Measurements from ENCODE around the gene STX11.
A peak's percentile ranks its signal among the peaks of the same experiment; 100 is the strongest.

STX11 gene

GRCh38 chr6:144195671-144196270 lies 45.5 kb downstream of the STX11 start:
- Mint-ChIP-seq H3K4me1 (ENCODE audit: low read depth) (no peaks in the 10 kb centered on the region), H3K9me3 (peaks cover 30% of the 10 kb centered on the region), H3K27me3 (ENCODE audit: low read depth) (no peaks in the 10 kb centered on the region), H3K4me3 (no peak overlapping the region), H3K27ac (no peak overlapping the region), H3K36me3 (ENCODE audit: low read depth) (peaks cover 12% of the 10 kb centered on the region)

- Mint-ChIP-seq H3K27me3 (ENCODE audit: low read depth) (no peaks in the 10 kb centered on the region), H3K4me1 (ENCODE audit: low read depth) (no peaks in the 10 kb centered on the region)
Observed at GRCh38 chr6:144197919-144198318, 47.6 kb downstream of the STX11 start.

GRCh38 chr6:144202879-144203468 lies 52.7 kb downstream of the STX11 start:
- H3K9me3 Mint-ChIP-seq, result peaks cover 68% of the 10 kb centered on the region
- H3K36me3 Mint-ChIP-seq (ENCODE audit: low read depth), result peaks cover 6% of the 10 kb centered on the region
- no peaks in the 10 kb centered on the region for H3K4me1 Mint-ChIP-seq (ENCODE audit: low read depth)
- H3K27me3 Mint-ChIP-seq (ENCODE audit: low read depth), result peaks cover 33% of the 10 kb centered on the region
- H3K4me3 Mint-ChIP-seq, result no peak overlapping the region
- no peak overlapping the region for H3K27ac Mint-ChIP-seq

More at GRCh38 chr6:144197919-144198318, 47.6 kb downstream of the STX11 start:
- Mint-ChIP-seq H3K4me3 (no peak overlapping the region), H3K36me3 (ENCODE audit: low read depth) (peaks cover 4% of the 10 kb centered on the region), H3K27ac (no peak overlapping the region), H3K9me3 (peaks cover 42% of the 10 kb centered on the region)

- H3K27ac Mint-ChIP-seq, result no peak overlapping the region
- H3K4me3 Mint-ChIP-seq, result no peak overlapping the region
- peaks cover 11% of the 10 kb centered on the region for H3K4me1 Mint-ChIP-seq (ENCODE audit: low read depth)
- H3K36me3 Mint-ChIP-seq (ENCODE audit: low read depth), result peaks cover 2% of the 10 kb centered on the region
- H3K9me3 Mint-ChIP-seq, result peaks cover 12% of the 10 kb centered on the region
- peaks cover 40% of the 10 kb centered on the region for H3K27me3 Mint-ChIP-seq (ENCODE audit: low read depth)
Observed at GRCh38 chr6:144211160-144211559, 60.8 kb downstream of the STX11 start.

- H3K27me3 Mint-ChIP-seq (ENCODE audit: low read depth), result peaks cover 27% of the 10 kb centered on the region
- no peak overlapping the region for H3K27ac Mint-ChIP-seq
- H3K9me3 Mint-ChIP-seq, result peaks cover 7% of the 10 kb centered on the region
- peaks cover 3% of the 10 kb centered on the region for H3K36me3 Mint-ChIP-seq (ENCODE audit: low read depth)
- no peak overlapping the region for H3K4me3 Mint-ChIP-seq
- peaks cover 24% of the 10 kb centered on the region for H3K4me1 Mint-ChIP-seq (ENCODE audit: low read depth)
Observed at GRCh38 chr6:144213315-144213714, 63.0 kb downstream of the STX11 start.

- Mint-ChIP-seq H3K27ac (no peak overlapping the region), H3K27me3 (ENCODE audit: low read depth) (peaks cover 20% of the 10 kb centered on the region), H3K4me1 (ENCODE audit: low read depth) (peaks cover 26% of the 10 kb centered on the region), H3K4me3 (no peak overlapping the region), H3K9me3 (peaks cover 7% of the 10 kb centered on the region), H3K36me3 (ENCODE audit: low read depth) (peaks cover 3% of the 10 kb centered on the region)
Observed at GRCh38 chr6:144214029-144214428, 63.7 kb downstream of the STX11 start.

GRCh38 chr6:144214622-144215401 lies 64.5 kb downstream of the STX11 start:
- Mint-ChIP-seq H3K4me3 (peak overlapping the region; percentile 95), H3K9me3 (peaks cover 7% of the 10 kb centered on the region), H3K27me3 (ENCODE audit: low read depth) (peaks cover 15% of the 10 kb centered on the region), H3K27ac (peak overlapping the region; percentile 97), H3K4me1 (ENCODE audit: low read depth) (peaks cover 28% of the 10 kb centered on the region), H3K36me3 (ENCODE audit: low read depth) (peaks cover 3% of the 10 kb centered on the region)

GRCh38 chr6:144215402-144215931 lies 65.2 kb downstream of the STX11 start:
- Mint-ChIP-seq H3K4me1 (ENCODE audit: low read depth) (peaks cover 28% of the 10 kb centered on the region), H3K9me3 (peaks cover 7% of the 10 kb centered on the region), H3K27ac (peak overlapping the region; percentile 97), H3K36me3 (ENCODE audit: low read depth) (peaks cover 3% of the 10 kb centered on the region), H3K27me3 (ENCODE audit: low read depth) (peaks cover 15% of the 10 kb centered on the region), H3K4me3 (peak overlapping the region; percentile 95)

GRCh38 chr6:144215932-144216667 lies 65.8 kb downstream of the STX11 start:
- peaks cover 28% of the 10 kb centered on the region for H3K4me1 Mint-ChIP-seq (ENCODE audit: low read depth)
- peak overlapping the region; percentile 97 for H3K27ac Mint-ChIP-seq
- H3K36me3 Mint-ChIP-seq (ENCODE audit: low read depth), result peaks cover 3% of the 10 kb centered on the region
- H3K4me3 Mint-ChIP-seq, result peak overlapping the region; percentile 95
- peaks cover 13% of the 10 kb centered on the region for H3K27me3 Mint-ChIP-seq (ENCODE audit: low read depth)
- H3K9me3 Mint-ChIP-seq, result peaks cover 7% of the 10 kb centered on the region

GRCh38 chr6:144216668-144217218 lies 66.4 kb downstream of the STX11 start:
- Mint-ChIP-seq H3K27me3 (ENCODE audit: low read depth) (peaks cover 7% of the 10 kb centered on the region), H3K4me1 (ENCODE audit: low read depth) (peaks cover 28% of the 10 kb centered on the region), H3K9me3 (peaks cover 7% of the 10 kb centered on the region), H3K4me3 (peak overlapping the region; percentile 95), H3K27ac (peak overlapping the region; percentile 97), H3K36me3 (ENCODE audit: low read depth) (peaks cover 3% of the 10 kb centered on the region)

GRCh38 chr6:144217264-144217663 lies 66.9 kb downstream of the STX11 start:
- peaks cover 3% of the 10 kb centered on the region for H3K36me3 Mint-ChIP-seq (ENCODE audit: low read depth)
- peaks cover 6% of the 10 kb centered on the region for H3K27me3 Mint-ChIP-seq (ENCODE audit: low read depth)
- peaks cover 28% of the 10 kb centered on the region for H3K4me1 Mint-ChIP-seq (ENCODE audit: low read depth)
- H3K9me3 Mint-ChIP-seq, result peaks cover 7% of the 10 kb centered on the region
- H3K27ac Mint-ChIP-seq, result peak overlapping the region; percentile 97
- peak overlapping the region; percentile 95 for H3K4me3 Mint-ChIP-seq

- peaks cover 28% of the 10 kb centered on the region for H3K4me1 Mint-ChIP-seq (ENCODE audit: low read depth)
- H3K27ac Mint-ChIP-seq, result no peak overlapping the region
- no peak overlapping the region for H3K4me3 Mint-ChIP-seq
- H3K9me3 Mint-ChIP-seq, result peaks cover 7% of the 10 kb centered on the region
- peaks cover 6% of the 10 kb centered on the region for H3K27me3 Mint-ChIP-seq (ENCODE audit: low read depth)
- H3K36me3 Mint-ChIP-seq (ENCODE audit: low read depth), result peaks cover 3% of the 10 kb centered on the region
Observed at GRCh38 chr6:144217797-144218196, 67.5 kb downstream of the STX11 start.

- Mint-ChIP-seq H3K4me1 (ENCODE audit: low read depth) (peaks cover 28% of the 10 kb centered on the region), H3K27me3 (ENCODE audit: low read depth) (peaks cover 6% of the 10 kb centered on the region), H3K4me3 (no peak overlapping the region), H3K9me3 (peaks cover 2% of the 10 kb centered on the region), H3K36me3 (ENCODE audit: low read depth) (peaks cover 3% of the 10 kb centered on the region), H3K27ac (no peak overlapping the region)
Observed at GRCh38 chr6:144219056-144219685, 68.9 kb downstream of the STX11 start.
